IPS-20b (cell line): ENCODE measurements around the gene CGREF1.

Experiments used
- H3K27ac ChIP-seq: one replicate; pipeline ENCODE4 v1.5.1; 2013; ENCODE audit warnings: low read length
- H3K27me3 ChIP-seq: 2 replicates; pipeline ENCODE4 v1.6.1; 2013; ENCODE audit warnings: mild to moderate bottlenecking, low read length, inconsistent platforms; ENCODE audit not compliant: insufficient read depth
- H3K36me3 ChIP-seq: 2 replicates; pipeline ENCODE4 v1.6.1; 2013; ENCODE audit warnings: low read depth, mild to moderate bottlenecking, inconsistent platforms, low read length, moderate library complexity; ENCODE audit not compliant: insufficient read depth
- H3K4me1 ChIP-seq: 2 replicates; pipeline ENCODE4 v1.6.1; 2013; ENCODE audit warnings: mild to moderate bottlenecking, control low read depth, inconsistent platforms, low read length, moderate library complexity; ENCODE audit not compliant: insufficient read depth
- H3K4me3 ChIP-seq: 2 replicates; pipeline ENCODE4 v1.5.1; 2013; ENCODE audit warnings: mild to moderate bottlenecking, low read length, inconsistent platforms
- H3K9ac ChIP-seq: 2 replicates; pipeline ENCODE4 v1.6.1; 2013; ENCODE audit warnings: low read depth, mild to moderate bottlenecking, inconsistent platforms, low read length, moderate library complexity
- H3K9me3 ChIP-seq: 2 replicates; pipeline ENCODE4 v1.6.1; 2013; ENCODE audit warnings: mild to moderate bottlenecking, low read depth, low read length, inconsistent platforms; ENCODE audit not compliant: insufficient read depth

Gene CGREF1

GRCh38 chr2:27102329-27102728 is 16.6 kb downstream of the CGREF1 start:
- Histone ChIP-seq H3K36me3 (no peaks in the 10 kb centered on the region), H3K4me3 (no peak overlapping the region), H3K9me3 (no peaks in the 10 kb centered on the region), H3K4me1 (no peaks in the 10 kb centered on the region), H3K27ac (no peak overlapping the region), H3K27me3 (no peaks in the 10 kb centered on the region), H3K9ac (no peak overlapping the region)

- Histone ChIP-seq H3K4me1 (no peaks in the 10 kb centered on the region), H3K36me3 (no peaks in the 10 kb centered on the region), H3K27ac (no peak overlapping the region), H3K27me3 (no peaks in the 10 kb centered on the region), H3K9me3 (no peaks in the 10 kb centered on the region), H3K9ac (no peak overlapping the region), H3K4me3 (no peak overlapping the region)
Measured at GRCh38 chr2:27100036-27100435, 18.9 kb downstream of the CGREF1 start.

GRCh38 chr2:27099334-27099955 is 19.5 kb downstream of the CGREF1 start:
- H3K9me3 ChIP-seq: no peaks in the 10 kb centered on the region
- no peaks in the 10 kb centered on the region for H3K27me3 ChIP-seq
- H3K9ac ChIP-seq: no peak overlapping the region
- no peak overlapping the region for H3K27ac ChIP-seq
- H3K4me1 ChIP-seq: no peaks in the 10 kb centered on the region
- no peaks in the 10 kb centered on the region for H3K36me3 ChIP-seq
- no peak overlapping the region for H3K4me3 ChIP-seq

- Histone ChIP-seq H3K27me3 (no peaks in the 10 kb centered on the region), H3K9me3 (no peaks in the 10 kb centered on the region), H3K4me3 (no peak overlapping the region), H3K4me1 (no peaks in the 10 kb centered on the region), H3K36me3 (no peaks in the 10 kb centered on the region), H3K27ac (no peak overlapping the region), H3K9ac (no peak overlapping the region)
Measured at GRCh38 chr2:27097341-27097740, 21.6 kb downstream of the CGREF1 start.

- no peak overlapping the region for H3K27ac ChIP-seq
- no peak overlapping the region; the same call in 1 of the 2 replicates for H3K9ac ChIP-seq
- no peak overlapping the region for H3K4me3 ChIP-seq
- H3K4me1 ChIP-seq: no peaks in the 10 kb centered on the region
- H3K27me3 ChIP-seq: no peaks in the 10 kb centered on the region
- H3K9me3 ChIP-seq: no peaks in the 10 kb centered on the region
- no peaks in the 10 kb centered on the region for H3K36me3 ChIP-seq
Measured at GRCh38 chr2:27096748-27097297, 22.1 kb downstream of the CGREF1 start.

GRCh38 chr2:27095745-27096651 is 22.9 kb downstream of the CGREF1 start:
- Histone ChIP-seq H3K9me3 (no peaks in the 10 kb centered on the region), H3K36me3 (no peaks in the 10 kb centered on the region), H3K4me3 (peak overlapping the region; percentile 57; the same call in 1 of the 2 replicates), H3K4me1 (no peaks in the 10 kb centered on the region), H3K27me3 (no peaks in the 10 kb centered on the region), H3K27ac (no peak overlapping the region), H3K9ac (peak overlapping the region; percentile 64; the same call in 1 of the 2 replicates)

- no peak overlapping the region for H3K4me3 ChIP-seq
Measured at GRCh38 chr2:27095427-27095744, 23.5 kb downstream of the CGREF1 start.

GRCh38 chr2:27094353-27094984 is 24.5 kb downstream of the CGREF1 start:
- Histone ChIP-seq H3K9ac (no peak overlapping the region), H3K4me1 (no peaks in the 10 kb centered on the region), H3K9me3 (no peaks in the 10 kb centered on the region), H3K4me3 (no peak overlapping the region), H3K27ac (no peak overlapping the region), H3K27me3 (no peaks in the 10 kb centered on the region), H3K36me3 (no peaks in the 10 kb centered on the region)

More at GRCh38 chr2:27095427-27095744, 23.5 kb downstream of the CGREF1 start:
- Histone ChIP-seq H3K9ac (no peak overlapping the region), H3K27me3 (no peaks in the 10 kb centered on the region), H3K4me1 (no peaks in the 10 kb centered on the region), H3K36me3 (no peaks in the 10 kb centered on the region), H3K9me3 (no peaks in the 10 kb centered on the region), H3K27ac (no peak overlapping the region)

GRCh38 chr2:27093430-27094352 is 25.2 kb downstream of the CGREF1 start:
- no peaks in the 10 kb centered on the region for H3K36me3 ChIP-seq
- H3K4me1 ChIP-seq: no peaks in the 10 kb centered on the region
- H3K27me3 ChIP-seq: no peaks in the 10 kb centered on the region
- no peak overlapping the region for H3K27ac ChIP-seq
- no peaks in the 10 kb centered on the region for H3K9me3 ChIP-seq
- H3K4me3 ChIP-seq: no peak overlapping the region
- no peak overlapping the region for H3K9ac ChIP-seq

- H3K9me3 ChIP-seq: no peaks in the 10 kb centered on the region
- peaks cover 3% of the 10 kb centered on the region; the same call in 1 of the 2 replicates for H3K27me3 ChIP-seq
- no peak overlapping the region for H3K4me3 ChIP-seq
- H3K4me1 ChIP-seq: no peaks in the 10 kb centered on the region
- H3K27ac ChIP-seq: no peak overlapping the region
- no peaks in the 10 kb centered on the region for H3K36me3 ChIP-seq
- H3K9ac ChIP-seq: no peak overlapping the region
Measured at GRCh38 chr2:27092696-27093429, 26.1 kb downstream of the CGREF1 start.
